Stimulated activated CD8-positive, alpha-beta memory T cell treated with anti-CD3 and anti-CD28 coated beads, Interleukin-7, amount 100 ng/mL, for 4 hours (primary cell): Measurements from ENCODE around the gene OLR1.
"Not testable (repeated sequence)": the region's sequence is repeated elsewhere in the genome, so short reads cannot be mapped to it uniquely, and the experiment has no call there.

Experiments used
- DNase-seq, 2 donors: peaks; one replicate each; pipeline ENCODE4 v3.0.0-alpha.2; 2020; ENCODE audit warnings: low read depth in 2 of 2

OLR1 gene

GRCh38 chr12:10171973-10172728 lies at the start of gene OLR1:
OLR1 (minus strand) TSS chr12:10172132; CDS start chr12:10172077, 55 bp downstream.
- no peak for DNase-seq

- DNase-seq = no peak
Measured at GRCh38 chr12:10220398-10221077, 48.6 kb upstream of the OLR1 start.

- no peak for DNase-seq
Measured at GRCh38 chr12:10218021-10218420, 46.1 kb upstream of the OLR1 start.

- not testable (repeated sequence) for DNase-seq
Measured at GRCh38 chr12:10215946-10216345, 44.0 kb upstream of the OLR1 start.

DNA sequence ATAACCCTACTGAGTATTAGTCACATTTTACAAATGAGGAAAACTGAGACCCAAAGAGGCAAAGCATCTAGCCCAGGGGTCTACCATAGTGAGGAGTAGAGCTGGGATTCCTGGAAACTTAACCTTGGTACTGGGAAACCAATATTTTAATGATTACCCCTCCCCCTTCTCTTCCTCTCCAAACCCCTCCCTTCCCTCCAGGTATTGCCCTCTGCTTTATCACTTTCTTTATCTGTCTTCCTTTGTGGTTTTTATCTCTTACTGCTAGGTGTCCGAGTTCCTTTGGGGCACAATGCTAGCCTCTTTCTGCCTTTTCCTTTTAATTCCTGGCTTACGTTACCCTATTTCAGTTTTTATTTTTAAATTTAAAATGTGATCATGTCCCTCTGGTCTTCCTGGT lies 43.5 kb upstream of the OLR1 start:
- DNase-seq = no peak

- DNase-seq = no peak
Measured at GRCh38 chr12:10214895-10215267, 42.9 kb upstream of the OLR1 start.

DNA sequence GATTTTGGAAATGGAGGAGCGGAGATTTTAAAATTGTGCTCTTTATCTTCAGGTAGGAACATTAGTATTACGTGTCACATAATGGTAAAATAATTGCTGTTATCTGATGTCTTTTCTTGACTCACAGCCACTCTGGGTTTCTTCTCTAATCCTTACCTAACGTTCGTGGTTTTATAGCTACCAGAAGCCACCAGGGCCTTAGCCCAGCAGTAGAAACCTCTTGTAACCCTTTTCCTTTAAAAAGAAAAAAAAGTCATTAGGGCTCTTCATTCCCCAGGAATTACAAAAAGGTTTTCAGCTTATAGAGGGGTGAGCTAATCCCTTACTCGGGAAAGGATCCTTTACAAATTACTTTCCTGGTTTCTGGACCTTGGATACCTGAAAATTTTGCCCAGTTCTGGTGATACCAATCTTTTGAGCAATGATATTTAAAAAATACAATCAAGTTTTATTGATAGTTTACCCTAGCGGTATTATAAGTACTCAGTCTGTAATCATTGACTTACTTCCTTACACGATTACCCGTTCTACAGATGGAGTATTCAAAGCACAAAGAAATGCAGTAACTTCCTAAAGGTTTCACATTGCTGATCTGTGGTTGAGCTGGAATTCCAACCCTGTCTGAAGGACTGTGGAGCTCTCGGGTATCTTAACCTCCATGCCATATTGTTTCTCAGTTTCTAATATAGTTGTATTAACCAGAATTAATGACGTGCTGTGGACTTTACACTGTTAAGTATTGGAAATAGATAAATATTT lies 42.4 kb upstream of the OLR1 start:
- no peak for DNase-seq

DNA sequence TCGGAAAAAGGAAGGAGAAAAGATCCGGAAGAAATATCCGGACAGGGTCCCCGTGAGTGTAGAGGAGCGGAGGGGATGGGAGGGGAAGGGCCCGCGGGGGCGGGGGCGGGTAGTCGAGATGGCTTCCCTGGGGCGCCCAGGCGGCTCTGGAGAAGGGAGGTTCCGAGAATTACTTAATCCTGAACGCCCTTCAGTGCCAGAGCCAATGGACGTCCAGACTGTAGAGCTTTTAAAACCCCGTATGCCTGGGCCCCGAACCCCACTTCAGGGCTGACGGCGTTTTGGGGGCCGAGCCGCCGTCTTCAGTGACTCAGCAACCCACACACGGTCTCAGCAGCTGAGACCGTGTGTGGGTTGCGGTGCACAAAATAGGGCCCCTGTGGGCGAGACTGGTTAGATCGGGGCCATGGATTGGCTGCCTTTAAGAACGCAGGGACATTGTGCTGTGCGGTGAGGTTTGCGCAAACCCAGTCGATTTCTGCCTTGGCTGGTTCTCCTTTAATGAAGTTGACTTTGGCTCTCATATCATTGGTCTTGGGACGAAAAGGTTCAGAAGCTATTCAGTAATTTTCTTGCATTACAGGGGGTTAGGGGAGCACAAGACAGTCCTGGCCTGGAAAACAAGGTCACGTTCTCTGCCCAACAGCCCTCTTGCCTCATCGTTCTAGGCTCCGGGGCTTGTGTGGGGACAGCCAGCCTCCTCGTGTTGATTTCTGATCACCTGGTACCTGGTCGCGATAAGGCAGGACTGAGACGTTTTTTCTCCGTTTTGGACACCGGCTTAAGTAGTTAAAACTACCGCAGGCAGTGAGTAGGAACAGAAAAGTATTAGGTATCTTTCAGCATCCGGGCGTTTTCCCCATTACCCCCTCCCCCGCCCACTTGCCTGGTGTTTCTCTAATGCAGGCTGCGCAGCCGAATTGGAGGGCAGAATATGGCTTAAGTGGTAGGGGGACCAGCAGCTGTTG lies 41.5 kb upstream of the OLR1 start:
- peak; percentile 74 to 83 for DNase-seq

DNA sequence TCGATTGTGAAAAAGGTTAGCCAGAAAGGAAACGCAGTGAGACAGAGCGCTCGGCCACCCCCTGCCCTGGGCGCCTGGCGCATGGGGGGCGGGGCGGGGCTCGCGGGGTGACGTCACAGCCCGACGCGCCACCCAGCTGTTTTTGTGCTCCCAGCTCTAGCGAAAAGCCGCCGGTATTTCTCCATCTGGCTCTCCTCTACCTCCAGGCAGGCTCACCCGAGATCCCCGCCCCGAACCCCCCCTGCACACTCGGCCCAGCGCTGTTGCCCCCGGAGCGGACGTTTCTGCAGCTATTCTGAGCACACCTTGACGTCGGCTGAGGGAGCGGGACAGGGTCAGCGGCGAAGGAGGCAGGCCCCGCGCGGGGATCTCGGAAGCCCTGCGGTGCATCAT lies 40.8 kb upstream of the OLR1 start, which contains the start of gene GABARAPL1:
Gene GABARAPL1, plus strand, starts transcription at position 139 of the 393 bp plus-strand sequence. Its CDS starts 253 bp downstream, at position 392.
- DNase-seq = peak; percentile 46 to 78

DNA sequence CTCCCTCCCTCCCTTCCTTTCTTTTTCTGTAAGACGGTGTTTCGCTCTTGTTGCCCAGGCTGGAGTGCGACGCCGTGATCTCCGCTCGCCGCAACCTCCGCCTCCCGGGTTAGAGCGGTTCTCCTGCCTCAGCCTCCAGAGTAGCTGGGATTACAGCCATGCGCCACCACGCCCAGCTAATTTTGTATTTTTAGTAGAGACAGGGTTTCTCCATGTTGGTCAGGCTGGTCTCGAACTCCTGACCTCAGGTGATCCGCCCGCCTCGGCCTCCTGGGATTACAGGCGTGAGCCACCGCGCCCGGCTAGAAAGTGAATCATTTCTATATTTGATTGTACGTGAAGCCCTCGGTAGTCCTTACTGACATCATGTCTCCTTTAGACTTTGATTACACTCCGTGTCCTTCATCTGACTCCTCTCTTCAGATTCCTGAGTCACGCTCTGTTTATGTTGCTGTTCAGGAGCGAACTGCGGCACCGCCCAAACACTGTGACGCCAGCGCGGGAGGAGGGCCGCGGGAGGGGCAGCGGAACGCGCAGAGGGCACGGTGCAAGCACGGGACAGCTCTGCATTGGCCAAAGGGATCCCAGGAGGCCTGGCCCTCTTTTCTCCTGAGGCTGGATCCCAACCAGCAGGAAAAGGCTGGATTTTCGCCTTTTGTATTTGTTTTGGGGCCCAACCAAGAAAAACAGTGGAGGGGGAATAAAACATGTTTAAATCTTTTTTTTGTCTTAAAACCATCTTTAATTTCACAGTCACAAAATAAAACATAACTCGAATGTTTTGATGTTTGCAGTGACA lies 40.2 kb upstream of the OLR1 start:
- DNase-seq = peak; percentile 80 to 82

DNA sequence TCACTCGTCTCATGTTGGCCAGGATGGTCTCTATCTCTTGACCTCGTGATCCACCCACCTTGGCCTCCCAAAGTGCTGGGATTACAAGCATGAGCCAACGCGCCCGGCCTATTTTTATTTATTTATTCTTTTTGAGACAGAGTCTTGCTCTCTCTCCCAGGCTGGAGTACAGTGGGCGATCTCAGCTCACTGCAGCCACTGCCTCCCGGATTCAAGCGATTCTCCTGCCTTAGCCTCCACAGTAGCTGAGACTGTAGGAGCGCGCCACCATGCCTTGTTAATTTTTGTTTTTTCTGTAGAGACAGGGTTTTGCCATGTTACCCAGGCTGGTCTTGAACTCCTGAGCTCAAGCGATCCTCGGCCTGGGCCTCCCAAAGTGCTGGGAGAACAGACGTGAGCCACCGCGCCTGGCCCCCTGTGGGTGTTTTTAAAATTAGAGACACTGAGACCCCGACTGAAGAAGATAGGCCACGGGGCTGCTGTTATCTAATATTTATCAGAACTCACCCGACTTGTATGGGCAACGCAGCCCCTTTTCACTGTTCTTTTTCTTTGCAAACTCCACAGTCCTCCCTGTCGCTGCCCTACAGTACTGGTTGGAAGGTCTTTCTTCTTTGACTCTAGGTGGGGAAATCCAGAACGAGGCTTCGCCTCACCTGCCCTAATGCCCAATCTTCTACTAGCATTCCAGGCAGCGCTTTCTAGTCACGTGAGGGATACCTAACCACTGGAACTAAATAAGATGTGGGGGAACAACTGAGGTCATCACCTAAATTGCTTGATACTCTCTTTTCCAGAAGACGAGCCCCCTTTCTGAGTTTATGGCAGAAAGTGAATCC lies 39.4 kb upstream of the OLR1 start:
- DNase-seq = no peak

- DNase-seq = no peak
Measured at GRCh38 chr12:10210225-10210624, 38.3 kb upstream of the OLR1 start.

- no peak for DNase-seq
Measured at GRCh38 chr12:10207136-10207535, 35.2 kb upstream of the OLR1 start.

DNA sequence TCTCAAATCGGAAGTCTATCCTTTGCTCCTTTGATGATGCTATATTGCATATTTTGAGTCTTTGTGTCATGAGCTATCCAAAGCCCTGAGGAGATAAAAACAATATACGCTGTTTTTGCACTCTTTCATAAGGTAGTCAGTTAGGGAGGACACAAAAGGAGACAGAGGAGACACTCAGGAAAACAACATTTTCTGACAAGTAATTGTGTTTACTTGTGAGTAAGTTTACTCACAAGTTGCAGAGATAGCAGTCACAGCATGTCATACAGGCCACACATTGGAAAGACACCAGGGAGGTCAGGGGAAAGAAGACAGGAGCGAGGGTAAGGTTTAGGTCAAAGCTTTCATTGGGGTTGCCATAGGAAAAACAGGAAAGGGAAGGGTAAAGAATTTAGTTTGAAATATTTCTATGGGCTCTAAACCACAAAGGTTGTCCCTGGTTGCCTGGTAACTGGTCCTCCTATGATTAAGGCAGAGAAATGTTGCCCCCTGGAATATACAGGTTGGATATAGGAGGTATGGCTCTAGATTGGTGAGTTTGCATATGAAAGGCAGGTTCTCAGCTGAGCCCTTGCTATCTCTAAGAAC lies 33.4 kb upstream of the OLR1 start:
- no peak for DNase-seq

GRCh38 chr12:10204495-10204894 lies 32.6 kb upstream of the OLR1 start:
- DNase-seq = not testable (repeated sequence)

DNA sequence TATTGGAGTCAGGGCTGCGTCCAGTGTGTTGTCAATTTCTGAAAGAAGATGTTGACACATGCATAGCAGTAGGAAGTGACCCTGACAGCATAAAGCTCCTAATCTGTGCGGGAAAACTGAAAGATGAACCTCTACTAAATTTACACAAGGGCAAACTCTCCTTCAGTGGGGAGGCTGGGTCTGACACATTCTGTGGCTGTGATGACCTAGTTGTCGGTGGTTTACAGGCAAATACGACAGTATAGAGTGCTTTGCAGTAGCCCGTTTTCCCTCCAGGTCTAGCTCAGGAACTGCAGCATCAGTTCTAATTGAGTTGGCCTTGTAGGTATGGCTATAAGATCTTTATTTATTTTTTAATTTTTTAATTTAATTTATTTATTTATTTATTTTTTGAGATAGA lies 25.9 kb upstream of the OLR1 start:
- no peak for DNase-seq

- DNase-seq = no peak
Measured at GRCh38 chr12:10196210-10196609, 24.3 kb upstream of the OLR1 start.

- DNase-seq = no peak
Measured at GRCh38 chr12:10194160-10194670, 22.3 kb upstream of the OLR1 start.

GRCh38 chr12:10191865-10192264 lies 19.9 kb upstream of the OLR1 start:
- no peak for DNase-seq
